ENCODE results near the gene MRC2. TPM values are rescaled to one million over a fixed set of nuclear protein-coding genes. Genes with fewer than 3 reads are reported as not detected.

MRC2 gene
- total and polyA plus RNA-seq, 9 of the 15 experiments (the other 6 are each of a cell fraction or from before 2014, with no cell fraction given), result 0.28 to 11.5 (median 6.6) TPM

GRCh38 chr17:62703776-62704380, 76.4 kb downstream of the MRC2 start (continued):
- TF ChIP-seq CREB3L1 (IDR thresholded peaks at IDR 0.05; ENCODE audit: borderline replicate concordance, low read depth), result no peak
- TF ChIP-seq CEBPB (tag; IDR thresholded peaks at IDR 0.05), result no peak
- 0 out of 2 replicates have a peak, but pooled peaks have one; percentile 12 for TF ChIP-seq E2F1 (CRISPR knock-in tag; IDR thresholded peaks at IDR 0.05)
- TF ChIP-seq ZNF280A (IDR thresholded peaks at IDR 0.05; ENCODE audit: low read depth, partially characterized antibody), result no peak
- no peak for TF ChIP-seq HNRNPL (IDR thresholded peaks at IDR 0.05; ENCODE audit: low read depth, low read length)
- TF ChIP-seq ZNF274 (IDR thresholded peaks at IDR 0.05; ENCODE audit: borderline replicate concordance, low read depth, low read length), result no peak
- no peak for TF ChIP-seq NFE2 (IDR thresholded peaks at IDR 0.05; ENCODE audit: low read depth)
- TF ChIP-seq TCF3 (CRISPR knock-in tag; IDR thresholded peaks at IDR 0.05), result no peak
- no peak for TF ChIP-seq PHB2 (IDR thresholded peaks at IDR 0.05; ENCODE audit: low read depth)
- no peak for TF ChIP-seq ZNF407 (IDR thresholded peaks at IDR 0.05; ENCODE audit: low read depth)
- TF ChIP-seq HDAC3 (IDR thresholded peaks at IDR 0.05; ENCODE audit: borderline replicate concordance, partially characterized antibody), result no peak
- no peak for TF ChIP-seq PTRF (tag; IDR thresholded peaks at IDR 0.05)
- TF ChIP-seq GTF2F1 (IDR thresholded peaks at IDR 0.05; ENCODE audit: low read depth, low read length), result no peak

Data from K562 (cell line).